HuH-7.5 (cell line): ENCODE measurements around the gene CHMP5.
"Not testable (repeated sequence)": the region's sequence is repeated elsewhere in the genome, so short reads cannot be mapped to it uniquely, and the experiment has no call there.

Experiments
- DNase-seq: peaks from one replicate; pipeline ENCODE4 v3.0.0; 2011; ENCODE audit warnings: low spot score

CHMP5 gene

GRCh38 chr9:33277484-33277883 lies 12.6 kb downstream of the CHMP5 start:
- no peak for DNase-seq

DNA sequence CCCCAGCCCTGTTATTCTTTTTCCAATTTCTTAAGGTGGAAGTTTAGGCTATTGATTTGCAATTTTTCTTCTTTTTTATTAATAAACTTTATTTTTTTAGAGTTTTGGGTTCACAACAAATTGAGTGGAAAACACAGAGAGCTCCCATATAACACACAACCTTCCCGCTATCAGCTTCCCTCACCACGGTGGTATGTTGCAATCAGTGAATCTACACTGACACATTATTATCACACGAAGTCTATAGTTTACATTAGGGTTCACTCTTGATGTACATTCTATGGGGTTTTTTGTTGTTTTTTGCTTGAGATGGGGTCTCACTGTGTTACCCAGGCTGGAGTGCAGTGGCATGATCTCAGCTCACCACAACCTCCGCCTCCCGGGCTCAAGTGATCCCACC lies 20.7 kb downstream of the CHMP5 start:
- DNase-seq = no peak

DNA sequence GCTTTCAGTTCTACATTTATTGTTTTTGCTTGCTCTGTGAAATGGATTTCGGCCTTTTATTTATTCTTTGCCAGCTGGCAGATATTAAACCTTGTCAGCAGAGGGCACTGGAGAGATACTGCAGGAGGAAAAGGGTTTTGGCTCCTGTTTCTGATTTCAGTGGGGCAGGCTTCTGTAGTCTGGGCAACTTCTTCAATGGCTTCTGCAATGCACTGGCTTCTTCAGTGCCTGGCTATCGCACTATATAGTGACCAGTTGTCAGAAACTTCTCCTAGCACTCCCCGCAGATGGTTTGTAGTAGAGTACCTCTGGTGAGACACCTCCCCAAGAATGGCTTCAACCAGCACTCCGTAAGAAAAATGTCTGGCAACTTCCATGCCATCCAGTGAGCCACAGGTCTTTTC lies 22.2 kb downstream of the CHMP5 start:
- DNase-seq = peak; percentile 33

DNA sequence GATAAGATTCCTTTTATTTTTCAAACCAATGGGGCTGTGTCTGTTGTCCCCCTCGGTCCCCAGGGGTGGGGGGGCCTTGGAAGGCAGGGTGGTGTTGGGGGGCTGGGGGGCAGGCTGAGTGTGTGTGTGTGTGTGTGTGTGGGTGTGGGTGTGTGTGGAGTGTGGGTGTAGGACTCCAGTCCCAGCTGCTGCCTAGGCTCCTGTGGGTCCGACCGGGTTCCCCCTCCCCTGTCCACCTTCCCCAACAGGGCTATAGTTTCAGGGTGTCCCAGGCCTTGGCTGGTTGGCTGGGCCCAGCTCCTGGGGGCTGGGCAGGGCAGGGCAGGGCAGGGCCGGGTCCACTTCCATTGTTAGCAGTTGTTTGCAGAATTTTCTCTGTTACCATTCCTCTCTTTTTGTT lies 23.4 kb downstream of the CHMP5 start:
- no peak for DNase-seq

DNA sequence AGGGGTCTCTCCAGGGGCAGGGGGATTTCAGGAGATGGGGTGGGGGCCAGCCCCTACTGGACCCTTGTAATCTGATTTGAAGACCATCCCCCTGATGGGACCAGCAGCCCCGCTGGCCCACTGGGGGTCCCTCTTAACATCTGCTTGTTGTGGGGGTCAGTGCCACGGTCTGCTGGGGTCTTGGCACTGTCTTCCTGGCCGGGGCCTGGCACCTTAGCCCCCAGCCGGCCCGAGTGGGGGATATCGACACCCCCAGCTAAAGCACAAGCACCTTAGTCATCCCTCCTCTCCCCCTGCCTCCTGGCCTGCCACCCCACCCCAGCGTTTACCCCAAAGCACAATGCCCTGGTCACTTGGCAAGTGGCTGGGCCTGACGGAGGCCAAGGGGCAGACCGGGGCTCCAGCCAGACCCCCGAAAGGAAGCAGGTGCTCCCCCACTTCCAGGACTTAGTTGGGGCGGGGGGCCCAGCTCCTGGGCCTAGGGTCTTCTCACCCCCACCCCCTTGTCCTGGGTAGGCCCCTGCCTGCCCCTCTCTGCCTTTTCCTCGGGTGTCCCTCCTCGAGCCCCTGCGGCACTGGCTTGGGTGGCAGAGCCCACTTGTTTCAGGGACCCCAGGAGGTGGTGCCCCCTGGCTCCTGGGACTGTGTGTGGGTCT lies 24.1 kb downstream of the CHMP5 start:
- no peak for DNase-seq

- DNase-seq = no peak
Measured at GRCh38 chr9:33289496-33289895, 24.6 kb downstream of the CHMP5 start.

DNA sequence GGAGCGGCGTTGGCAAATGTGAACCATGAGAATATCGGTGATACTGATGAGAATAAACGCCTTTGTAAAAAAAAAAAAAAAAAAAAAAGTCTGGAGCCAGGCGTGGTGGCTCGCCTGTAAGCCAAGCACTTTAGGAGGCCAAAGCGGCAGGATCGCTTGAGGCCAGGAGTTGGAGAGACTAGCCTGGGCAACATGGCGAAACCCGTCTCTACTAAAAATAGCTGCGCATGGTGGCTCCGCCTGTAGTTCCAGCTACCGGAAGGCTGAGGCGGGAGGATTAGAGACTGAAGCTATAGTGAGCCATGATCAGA lies 25.0 kb downstream of the CHMP5 start:
- no peak for DNase-seq

GRCh38 chr9:33290247-33291030 lies 25.6 kb downstream of the CHMP5 start, which contains the start of gene NFX1:
Gene NFX1, plus strand, starts transcription at chr9:33290516. Its CDS starts 57 bp downstream, at chr9:33290573.
- peak; percentile 72 for DNase-seq

DNA sequence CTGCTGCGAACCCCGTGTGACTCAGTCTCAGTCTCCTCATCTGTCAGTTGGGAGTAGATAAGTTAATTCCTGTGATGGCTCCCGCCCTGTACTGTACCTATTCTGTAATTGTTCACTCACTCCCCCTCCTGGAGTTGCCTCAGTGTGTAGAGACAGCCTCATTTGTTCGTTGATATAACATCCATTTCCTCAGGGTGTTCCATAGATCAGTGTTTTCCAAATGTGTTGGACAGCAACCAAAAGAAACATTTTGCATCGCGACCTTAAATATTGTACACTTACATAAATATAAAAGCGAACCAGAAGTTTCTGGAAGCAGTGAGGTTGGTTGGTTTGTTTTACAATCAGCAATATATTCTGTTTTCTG lies 26.2 kb downstream of the CHMP5 start:
- no peak for DNase-seq

GRCh38 chr9:33291901-33292300 lies 27.1 kb downstream of the CHMP5 start:
- no peak for DNase-seq

DNA sequence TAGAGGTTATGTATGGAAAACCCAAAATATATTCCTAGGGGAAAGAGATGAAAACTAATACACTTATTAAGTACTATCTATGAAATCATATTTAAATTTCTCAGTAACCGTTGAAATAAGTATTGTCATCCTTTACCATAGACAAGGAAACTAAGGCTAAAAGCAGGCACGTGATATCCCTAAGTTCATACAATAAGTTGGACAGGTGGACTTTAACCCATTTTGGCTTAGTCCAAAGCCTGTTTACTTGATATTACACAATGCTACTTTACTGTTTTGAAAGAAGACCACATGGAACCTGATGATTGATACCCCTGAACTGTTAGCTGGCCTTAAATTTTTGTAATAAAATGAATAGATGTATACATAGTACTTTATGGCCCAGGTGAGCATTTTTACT lies 28.9 kb downstream of the CHMP5 start:
- DNase-seq = no peak

GRCh38 chr9:33294670-33295432 lies 30.0 kb downstream of the CHMP5 start:
- no peak for DNase-seq

DNA sequence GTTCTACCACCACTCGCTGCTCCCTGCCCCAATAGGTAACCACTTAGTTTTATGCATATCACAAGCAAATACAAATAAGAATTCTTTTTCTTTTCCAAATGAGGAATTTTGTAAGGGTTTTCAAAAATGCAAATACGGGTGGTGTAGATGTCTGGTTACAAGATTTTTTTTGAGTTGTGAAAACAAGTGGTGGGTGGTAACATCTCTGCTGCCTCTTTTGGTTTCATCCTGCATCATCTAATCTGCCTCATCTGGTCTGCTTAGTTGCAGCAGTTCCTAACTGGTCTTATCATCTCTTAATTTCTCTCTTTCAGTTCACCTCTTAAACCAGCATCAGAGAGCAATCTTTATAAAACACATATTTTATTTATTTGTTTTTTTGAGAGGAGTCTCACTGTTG lies 30.7 kb downstream of the CHMP5 start:
- no peak for DNase-seq

GRCh38 chr9:33297432-33297831 lies 32.6 kb downstream of the CHMP5 start:
- no peak for DNase-seq

GRCh38 chr9:33300546-33300945 lies 35.7 kb downstream of the CHMP5 start:
- DNase-seq = no peak

DNA sequence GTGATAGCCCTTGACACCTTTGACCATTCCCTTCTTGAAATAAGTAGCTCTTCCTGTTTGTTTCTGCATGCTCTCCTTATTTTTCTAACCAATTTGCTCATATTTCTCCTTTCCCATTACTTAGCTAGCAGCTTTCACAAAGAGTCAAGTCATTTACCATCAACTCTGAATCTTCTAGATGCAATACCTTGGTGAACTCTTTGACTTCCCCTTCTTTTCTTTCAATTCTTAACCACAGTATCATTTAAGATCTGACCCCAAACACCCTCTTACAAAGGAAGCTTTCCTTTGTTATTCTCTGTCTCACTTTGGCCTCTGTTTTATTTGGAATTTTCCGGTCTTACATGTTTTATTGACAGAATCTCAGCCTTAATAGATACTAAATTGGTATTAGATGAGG lies 39.5 kb downstream of the CHMP5 start:
- DNase-seq = no peak

DNA sequence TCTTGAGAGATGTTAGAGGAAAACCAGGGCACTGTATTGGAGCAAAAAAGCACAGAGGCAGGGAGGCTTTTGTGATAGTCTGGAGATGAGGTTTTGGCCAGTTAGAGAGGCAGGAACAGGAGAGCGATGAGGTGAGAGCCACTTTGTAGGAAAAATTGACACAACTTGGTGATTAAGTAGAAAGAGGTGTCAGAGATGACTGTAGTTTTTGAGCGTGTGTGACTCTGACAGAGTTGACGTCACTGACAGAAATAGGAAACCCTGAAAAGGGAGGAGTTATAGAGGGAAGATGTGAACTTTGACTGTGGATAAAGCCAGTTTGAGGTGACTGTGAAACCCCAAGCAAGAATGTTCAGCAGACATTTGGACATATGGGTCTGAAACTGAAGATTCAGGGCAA lies 41.2 kb downstream of the CHMP5 start:
- no peak for DNase-seq

- DNase-seq = no peak
Measured at GRCh38 chr9:33307067-33307466, 42.2 kb downstream of the CHMP5 start.

- no peak for DNase-seq
Measured at GRCh38 chr9:33309903-33310302, 45.1 kb downstream of the CHMP5 start.

DNA sequence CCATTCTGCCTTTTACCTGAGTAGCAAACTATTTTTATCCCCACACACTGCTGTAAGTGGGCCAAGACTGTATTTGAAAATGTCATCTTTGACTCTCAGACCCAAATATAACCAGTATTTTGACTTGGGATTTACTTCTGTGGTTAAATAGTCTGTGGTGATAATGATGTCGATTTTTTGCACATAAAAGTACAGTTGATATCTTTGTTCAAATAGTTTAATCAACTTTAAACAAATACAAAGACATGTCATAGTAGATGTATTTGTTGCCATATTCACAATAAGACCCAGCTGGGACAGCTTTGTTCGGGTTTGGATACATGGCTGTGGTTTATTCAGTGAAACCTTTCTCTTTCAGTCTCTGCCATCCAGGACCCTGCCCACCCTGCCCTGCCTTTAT lies 45.9 kb downstream of the CHMP5 start:
- no peak for DNase-seq

DNA sequence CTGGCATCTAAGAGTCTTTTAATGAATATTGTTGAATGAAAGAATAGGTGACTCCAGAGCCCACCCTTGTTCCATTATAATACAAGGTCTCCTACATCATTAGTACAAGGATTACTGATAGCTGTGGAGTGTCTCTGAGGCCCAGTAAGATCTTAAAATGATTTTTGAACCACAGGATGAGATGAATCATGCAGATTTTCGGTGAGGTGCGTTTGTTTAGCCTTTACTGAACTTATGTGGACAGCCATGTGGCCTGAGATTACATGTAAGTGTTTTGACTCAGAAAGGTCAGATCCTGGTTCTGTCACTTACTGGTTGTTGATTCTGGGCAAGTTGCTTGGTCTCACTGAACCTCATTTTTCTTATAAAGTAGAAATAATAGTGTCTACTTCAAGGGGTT lies 47.1 kb downstream of the CHMP5 start:
- DNase-seq = no peak

DNA sequence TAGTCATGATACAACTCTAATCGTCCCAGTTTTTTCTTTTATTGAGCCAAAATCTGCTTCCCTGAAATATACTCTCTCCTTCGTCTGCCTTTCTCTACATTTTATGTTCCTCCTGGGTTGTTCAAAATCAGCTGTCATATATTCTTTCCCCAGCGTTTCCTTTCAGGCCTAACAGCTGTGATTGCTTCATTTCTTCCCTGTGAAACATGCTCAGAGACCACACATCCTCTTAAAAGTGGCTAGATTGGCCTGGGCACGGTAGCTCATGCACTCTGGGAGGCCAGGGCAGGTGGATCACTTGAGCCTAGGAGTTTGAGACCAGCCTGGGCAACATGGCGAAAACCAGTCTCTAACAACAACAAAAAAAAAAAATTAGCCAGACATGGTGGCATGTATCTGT lies 50.5 kb downstream of the CHMP5 start:
- DNase-seq = no peak

GRCh38 chr9:33317136-33317535 lies 52.3 kb downstream of the CHMP5 start:
- not testable (repeated sequence) for DNase-seq
